HCT116 (cell line): ENCODE results near the gene PCSK9. TPM values are rescaled to one million over a fixed set of nuclear protein-coding genes. Genes with fewer than 3 reads are reported as not detected.
A peak's percentile ranks its signal among the peaks of the same experiment; 100 is the strongest.

Experiments
- ATAC-seq: fragments of 200-7000 bp; cut with Tn5 transposase; 2 replicates; pipeline ENCODE4 v1.9.1; 2020; ENCODE audit warnings: mild to moderate bottlenecking, moderate library complexity
- BruUV-seq: library from RNA; stranded (reverse); fragments of 400-500 nt; replicated peaks from 2 replicates; lab custom pipeline; 2021; lab: Mats Ljungman, UMichigan
- CTCF ChIA-PET: fragments of 300-600 bp; sonication (Branson Sonifier 250); formaldehyde crosslinking; loops from one replicate; lab custom pipeline; 2021; ENCODE audit warnings: antibody characterized with exemption; lab: Charles Lee
- POLR2A ChIA-PET: fragments of 300-600, 350-600 bp; sonication (Branson Sonifier 250); formaldehyde crosslinking; loops from one replicate; lab custom pipeline; 2021; ENCODE audit warnings: antibody characterized with exemption; lab: Charles Lee
- RAD21 ChIA-PET, 2 experiments: fragments of 300-600 bp; sonication (Branson Sonifier 250); formaldehyde crosslinking; loops; one replicate each; lab custom pipeline; 2023; ENCODE audit warnings: low total read pairs in 2 of 2; ENCODE audit not compliant: uncharacterized antibody in 2 of 2, unreplicated experiment in 2 of 2, low non-redundant PET in 1 of 2; lab: Charles Lee
- DNase-seq: peaks from one replicate; pipeline ENCODE4 v3.0.0-alpha.2; 2010; ENCODE audit warnings: low read depth, low spot score
- H2AFZ ChIP-seq: fragments of 200-600 bp; shearing (Covaris generic), sonication (generic); 2 replicates; pipeline ENCODE4 v1.6.1; 2017; ENCODE audit warnings: low read depth, mixed run types, mixed read lengths, antibody characterized with exemption, low read length; ENCODE audit not compliant: poor library complexity, severe bottlenecking
- H3K27ac ChIP-seq: 2 replicates; pipeline ENCODE4 v1.5.1; 2012; ENCODE audit warnings: low read depth, low read length
- H3K27me3 ChIP-seq: fragments of 200-600 bp; sonication (generic); 2 replicates; pipeline ENCODE4 v1.6.1; 2016; ENCODE audit warnings: mixed run types, low read length, mixed read lengths; ENCODE audit not compliant: insufficient read depth
- H3K36me3 ChIP-seq, 2 experiments: fragments of 200-500 bp in 1 of 2; fragments of 200-600 bp in 1 of 2; sonication (Bioruptor generic) in 1 of 2; sonication (generic) in 1 of 2; 2 replicates each; pipeline versions ENCODE4 v1.5.1 to v1.6.1; 2014 to 2016; ENCODE audit warnings: low read length in 2 of 2, inconsistent platforms in 1 of 2, mixed read lengths in 1 of 2, mixed run types in 1 of 2; ENCODE audit not compliant: insufficient read depth in 2 of 2, control insufficient read depth in 1 of 2
- H3K4me1 ChIP-seq, 2 experiments: fragments of 200-600 bp in 1 of 2; sonication (generic) in 1 of 2; 2 replicates each; pipeline versions ENCODE4 v1.5.1 to v1.6.1; 2012 to 2017; ENCODE audit warnings: low read length in 2 of 2, inconsistent platforms in 1 of 2, mild to moderate bottlenecking in 1 of 2, mixed read lengths in 1 of 2, mixed run types in 1 of 2, moderate library complexity in 1 of 2; ENCODE audit not compliant: insufficient read depth in 2 of 2, control insufficient read depth in 1 of 2
- H3K4me2 ChIP-seq: fragments of 200-600 bp; sonication (generic); 2 replicates; pipeline ENCODE4 v1.6.1; 2017; ENCODE audit warnings: mixed run types, low read length, mixed read lengths
- H3K4me3 ChIP-seq, 2 experiments: fragments of 200-600 bp in 1 of 2; sonication (generic) in 1 of 2; replicated peaks in 1 of 2; 2 replicates each; pipeline ENCODE4 v1.5.1; 2011 to 2016; ENCODE audit warnings: low read length in 2 of 2, control low read depth in 1 of 2, low read depth in 1 of 2, mild to moderate bottlenecking in 1 of 2, mixed read lengths in 1 of 2, mixed run types in 1 of 2
- H3K79me2 ChIP-seq: fragments of 200-600 bp; sonication (generic); 2 replicates; pipeline ENCODE4 v1.6.1; 2017; ENCODE audit warnings: mild to moderate bottlenecking, mixed run types, low read length, moderate library complexity, mixed read lengths; ENCODE audit not compliant: insufficient read depth
- H3K9ac ChIP-seq: fragments of 200-600 bp; sonication (generic); 2 replicates; pipeline ENCODE4 v1.6.1; 2016; ENCODE audit warnings: low read length, mixed read lengths
- H3K9me2 ChIP-seq: fragments of 200-600 bp; sonication (generic), shearing (Covaris generic); 2 replicates; pipeline ENCODE4 v1.6.1; 2017; ENCODE audit warnings: mixed run types, mild to moderate bottlenecking, moderate library complexity; ENCODE audit not compliant: insufficient read depth
- H3K9me3 ChIP-seq, 2 experiments: fragments of 200-500 bp in 1 of 2; fragments of 200-600 bp in 1 of 2; sonication (Bioruptor generic) in 1 of 2; sonication (generic) in 1 of 2; 2 replicates each; pipeline ENCODE4 v1.6.1; 2014 to 2017; ENCODE audit warnings: low read length in 2 of 2, mixed read lengths in 2 of 2, inconsistent platforms in 1 of 2, low read depth in 1 of 2, mild to moderate bottlenecking in 1 of 2, mixed run types in 1 of 2, moderate library complexity in 1 of 2; ENCODE audit not compliant: control insufficient read depth in 1 of 2, insufficient read depth in 1 of 2
- H4K20me1 ChIP-seq: fragments of 200-600 bp; sonication (generic), shearing (Covaris generic); 2 replicates; pipeline ENCODE4 v1.6.1; 2017; ENCODE audit warnings: mixed run types, mild to moderate bottlenecking, moderate library complexity; ENCODE audit not compliant: insufficient read depth
- CEBPB ChIP-seq: IDR thresholded peaks from 2 replicates; pipeline ENCODE4 v1.6.1; 2012; ENCODE audit warnings: low read depth
- EGR1 ChIP-seq: IDR thresholded peaks from 2 replicates; pipeline ENCODE4 v1.6.1; 2012; ENCODE audit warnings: low read depth
- ELF1 ChIP-seq: IDR thresholded peaks from 2 replicates; pipeline ENCODE4 v1.6.1; 2012; ENCODE audit warnings: low read depth, borderline replicate concordance
- JUND ChIP-seq: IDR thresholded peaks from 2 replicates; pipeline ENCODE4 v1.6.1; 2012
- RAD21 ChIP-seq: IDR thresholded peaks from 2 replicates; pipeline ENCODE4 v1.6.1; 2012; ENCODE audit warnings: low read depth, mild to moderate bottlenecking
- SP1 ChIP-seq: IDR thresholded peaks from 2 replicates; pipeline ENCODE4 v1.6.1; 2012; ENCODE audit warnings: low read depth
- intact Hi-C: fragments of 100-400 bp; cut with micrococcal nuclease; formaldehyde crosslinking; loops from 2 replicates; pipeline ENCODE4 v1.10.0; 2022
- total RNA-seq: library from RNA; stranded (reverse); gene quantifications from one replicate; pipeline ENCODE4 v1.2.1, GENCODE V29; 2021; ENCODE audit not compliant: unreplicated experiment
- TF ChIP-seq, protein P1 (sequence below), 3 experiments: fragments of 200-600 bp in 1 of 3; sonication (generic) in 1 of 3; IDR thresholded peaks in 2 of 3; conservative IDR thresholded peaks in 1 of 3; 2 replicates each; pipeline ENCODE4 v1.5.1; 2012 to 2017; ENCODE audit warnings: low read depth in 2 of 3, low read length in 2 of 3, antibody characterized with exemption in 1 of 3, borderline replicate concordance in 1 of 3, control low read depth in 1 of 3, mild to moderate bottlenecking in 1 of 3, mixed read lengths in 1 of 3, mixed run types in 1 of 3, moderate library complexity in 1 of 3; ENCODE audit not compliant: insufficient read depth in 1 of 3
- TF ChIP-seq, protein P2 (sequence below): IDR thresholded peaks from 2 replicates; pipeline ENCODE4 v1.6.1; 2011; ENCODE audit warnings: mild to moderate bottlenecking, low read length, moderate library complexity; ENCODE audit not compliant: insufficient replicate concordance; ENCODE audit errors: extremely low read depth

The PCSK9 gene
- total RNA-seq, 1 experiment from 2014 or later, result 39.6 TPM

DNA sequence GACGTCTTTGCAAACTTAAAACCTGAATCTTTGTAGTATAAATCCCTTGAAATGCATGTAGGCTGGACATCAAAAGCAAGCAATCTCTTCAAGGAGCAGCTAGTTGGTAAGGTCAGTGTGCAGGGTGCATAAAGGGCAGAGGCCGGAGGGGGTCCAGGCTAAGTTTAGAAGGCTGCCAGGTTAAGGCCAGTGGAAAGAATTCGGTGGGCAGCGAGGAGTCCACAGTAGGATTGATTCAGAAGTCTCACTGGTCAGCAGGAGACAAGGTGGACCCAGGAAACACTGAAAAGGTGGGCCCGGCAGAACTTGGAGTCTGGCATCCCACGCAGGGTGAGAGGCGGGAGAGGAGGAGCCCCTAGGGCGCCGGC, 390 bp upstream of the PCSK9 start:
- Histone ChIP-seq H3K4me3 (peak overlapping the region; percentile 73 to 80), H3K36me3 (no peaks in the 10 kb centered on the region), H3K4me2 (peak overlapping the region; percentile 97), H3K27me3 (no peaks in the 10 kb centered on the region)
- POLR2A ChIA-PET, result no interaction called here
- intact Hi-C loops, result no loop called here
- BruUV-seq, result no TSS peak
- TF ChIP-seq EGR1 (no peak), RAD21 (no peak), ELF1 (no peak), CEBPB (no peak), SP1 (no peak), JUND (no peak)
- TF ChIP-seq, protein P1, sequence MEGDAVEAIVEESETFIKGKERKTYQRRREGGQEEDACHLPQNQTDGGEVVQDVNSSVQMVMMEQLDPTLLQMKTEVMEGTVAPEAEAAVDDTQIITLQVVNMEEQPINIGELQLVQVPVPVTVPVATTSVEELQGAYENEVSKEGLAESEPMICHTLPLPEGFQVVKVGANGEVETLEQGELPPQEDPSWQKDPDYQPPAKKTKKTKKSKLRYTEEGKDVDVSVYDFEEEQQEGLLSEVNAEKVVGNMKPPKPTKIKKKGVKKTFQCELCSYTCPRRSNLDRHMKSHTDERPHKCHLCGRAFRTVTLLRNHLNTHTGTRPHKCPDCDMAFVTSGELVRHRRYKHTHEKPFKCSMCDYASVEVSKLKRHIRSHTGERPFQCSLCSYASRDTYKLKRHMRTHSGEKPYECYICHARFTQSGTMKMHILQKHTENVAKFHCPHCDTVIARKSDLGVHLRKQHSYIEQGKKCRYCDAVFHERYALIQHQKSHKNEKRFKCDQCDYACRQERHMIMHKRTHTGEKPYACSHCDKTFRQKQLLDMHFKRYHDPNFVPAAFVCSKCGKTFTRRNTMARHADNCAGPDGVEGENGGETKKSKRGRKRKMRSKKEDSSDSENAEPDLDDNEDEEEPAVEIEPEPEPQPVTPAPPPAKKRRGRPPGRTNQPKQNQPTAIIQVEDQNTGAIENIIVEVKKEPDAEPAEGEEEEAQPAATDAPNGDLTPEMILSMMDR (IDR thresholded peaks at IDR 0.05 in 2 of 3, conservative IDR thresholded peaks at IDR 0.05 in 1 of 3; ENCODE audit: borderline replicate concordance in 1 of 3, insufficient read depth in 1 of 3, low read depth in 2 of 3, low read length in 2 of 3), result no peak
- TF ChIP-seq, protein P2, sequence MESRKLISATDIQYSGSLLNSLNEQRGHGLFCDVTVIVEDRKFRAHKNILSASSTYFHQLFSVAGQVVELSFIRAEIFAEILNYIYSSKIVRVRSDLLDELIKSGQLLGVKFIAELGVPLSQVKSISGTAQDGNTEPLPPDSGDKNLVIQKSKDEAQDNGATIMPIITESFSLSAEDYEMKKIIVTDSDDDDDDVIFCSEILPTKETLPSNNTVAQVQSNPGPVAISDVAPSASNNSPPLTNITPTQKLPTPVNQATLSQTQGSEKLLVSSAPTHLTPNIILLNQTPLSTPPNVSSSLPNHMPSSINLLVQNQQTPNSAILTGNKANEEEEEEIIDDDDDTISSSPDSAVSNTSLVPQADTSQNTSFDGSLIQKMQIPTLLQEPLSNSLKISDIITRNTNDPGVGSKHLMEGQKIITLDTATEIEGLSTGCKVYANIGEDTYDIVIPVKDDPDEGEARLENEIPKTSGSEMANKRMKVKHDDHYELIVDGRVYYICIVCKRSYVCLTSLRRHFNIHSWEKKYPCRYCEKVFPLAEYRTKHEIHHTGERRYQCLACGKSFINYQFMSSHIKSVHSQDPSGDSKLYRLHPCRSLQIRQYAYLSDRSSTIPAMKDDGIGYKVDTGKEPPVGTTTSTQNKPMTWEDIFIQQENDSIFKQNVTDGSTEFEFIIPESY, result no peak
- TF ChIP-seq, all 23 proteins: peak for 0
- DNase-seq (no peak), ATAC-seq (no peak)
- CTCF ChIA-PET, result interaction anchor here (2.4 kb wide), 1 partner anchor 17 kb away, joined by 9 read pairs; no protein-coding TSS in a partner anchor
- H3K4me1 ChIP-seq, result peaks cover 14 to 46% of the 10 kb centered on the region in 2 experiments; a peak in 3 of 4 replicates
- H3K9me2 ChIP-seq, result no peaks in the 10 kb centered on the region
- H3K79me2 ChIP-seq, result peaks cover 6% of the 10 kb centered on the region; the same call in 1 of the 2 replicates
- H3K9me3 ChIP-seq, result no peaks in the 10 kb centered on the region
- RAD21 ChIA-PET, result no interaction called here
- H3K9ac ChIP-seq, result peak overlapping the region; percentile 72
- H4K20me1 ChIP-seq, result no peaks in the 10 kb centered on the region
- H3K27ac ChIP-seq, result peak overlapping the region; percentile 71
- H2AFZ ChIP-seq, result peak overlapping the region; percentile 60
